ENCODE measurements around the gene ARID1B. TPM values are rescaled to one million over a fixed set of nuclear protein-coding genes. Genes with fewer than 3 reads are reported as not detected.

The ARID1B gene
- total RNA-seq, 5 donors from 2014 or later (not counting 1 experiment from before 2014, with no cell fraction given): 103 to 161 (median 108) TPM

- ATAC-seq (replicated peaks in 1 of 4) (peak in 2 of 4 experiments; percentile 34 to 43), DNase-seq (no peak)
- CTCF ChIA-PET: no interaction called here
- peaks cover 4 to 18% of the 10 kb centered on the region in 2 experiments for H3K4me1 ChIP-seq (ENCODE audit: control insufficient read depth in 1 of 2, extremely low read depth in 1 of 2, insufficient read depth in 2 of 2, low read length in 2 of 2)
- H3K9me3 ChIP-seq: no peaks in the 10 kb centered on the region
- Mint-ChIP-seq H3K27ac (no peak overlapping the region), H3K4me3 (peak overlapping the region in 1 of 3 donors; percentile 41), H3K27me3 (no peaks in the 10 kb centered on the region), H3K4me1 (peaks cover 82 to 89% (median 82%) of the 10 kb centered on the region in 3 donors), H3K36me3 (peaks cover 15% of the 10 kb centered on the region), H3K9me3 (no peaks in the 10 kb centered on the region)
- WGBS (ENCODE audit: insufficient coverage): 78% methylated on average over 1 of the region's 2 CpGs
- no peak overlapping the region for H3K27ac ChIP-seq (ENCODE audit: low read length)
- H3K36me3 ChIP-seq (ENCODE audit: control insufficient read depth in 2 of 2, extremely low read depth in 1 of 2, insufficient read depth in 1 of 2, low read length in 1 of 2): peaks cover 5 to 7% of the 10 kb centered on the region in 2 donors
- POLR2A ChIA-PET: no interaction called here
- no peak overlapping the region for H3K4me3 ChIP-seq (ENCODE audit: control insufficient read depth in 1 of 2, extremely low read depth in 1 of 2, low read length in 1 of 2)
- no peaks in the 10 kb centered on the region for H3K27me3 ChIP-seq (replicated peaks in 1 of 2; ENCODE audit: control insufficient read depth in 2 of 2, extremely low read depth in 1 of 2, insufficient read depth in 2 of 2, low read length in 1 of 2)
Observed at GRCh38 chr6:156840606-156841005, 63.4 kb downstream of the ARID1B start.

GRCh38 chr6:156841508-156841907 lies 64.3 kb downstream of the ARID1B start:
- ChIA-PET CTCF (no interaction called here), POLR2A (no interaction called here)
- peaks cover 11% of the 10 kb centered on the region for H3K36me3 Mint-ChIP-seq
- no peaks in the 10 kb centered on the region for H3K9me3 Mint-ChIP-seq
- WGBS (ENCODE audit: insufficient coverage): no CpG with 5 or more reads among the region's 3 CpGs
- Histone ChIP-seq H3K27me3 (replicated peaks in 1 of 2; ENCODE audit: control insufficient read depth in 2 of 2, extremely low read depth in 1 of 2, insufficient read depth in 2 of 2, low read length in 1 of 2) (no peaks in the 10 kb centered on the region), H3K27ac (ENCODE audit: low read length) (no peak overlapping the region), H3K4me3 (ENCODE audit: control insufficient read depth in 1 of 2, extremely low read depth in 1 of 2, low read length in 1 of 2) (no peak overlapping the region), H3K36me3 (ENCODE audit: control insufficient read depth in 2 of 2, extremely low read depth in 1 of 2, insufficient read depth in 1 of 2, low read length in 1 of 2) (peaks cover under 1 to 2% of the 10 kb centered on the region in 2 donors), H3K4me1 (ENCODE audit: control insufficient read depth in 1 of 2, extremely low read depth in 1 of 2, insufficient read depth in 2 of 2, low read length in 2 of 2) (peaks cover 4 to 21% of the 10 kb centered on the region in 2 experiments), H3K9me3 (no peaks in the 10 kb centered on the region)
- no peak for DNase-seq
- H3K27ac Mint-ChIP-seq: no peak overlapping the region
- H3K27me3 Mint-ChIP-seq: no peaks in the 10 kb centered on the region
- no peak overlapping the region for H3K4me3 Mint-ChIP-seq
- ATAC-seq (replicated peaks in 1 of 4): no peak
- peaks cover 80 to 87% (median 80%) of the 10 kb centered on the region in 3 donors for H3K4me1 Mint-ChIP-seq

- ChIA-PET CTCF (interaction anchor here in 1 of 2 donors (0.6 kb wide), 1 partner anchor 86 kb away, joined by 3 read pairs; no protein-coding TSS in a partner anchor), POLR2A (no interaction called here)
- Histone ChIP-seq H3K4me3 (ENCODE audit: control insufficient read depth in 1 of 2, extremely low read depth in 1 of 2, low read length in 1 of 2) (no peak overlapping the region), H3K36me3 (ENCODE audit: control insufficient read depth in 2 of 2, extremely low read depth in 1 of 2, insufficient read depth in 1 of 2, low read length in 1 of 2) (peaks cover 0 to 2% of the 10 kb centered on the region in 2 donors), H3K9me3 (no peaks in the 10 kb centered on the region), H3K27me3 (replicated peaks in 1 of 2; ENCODE audit: control insufficient read depth in 2 of 2, extremely low read depth in 1 of 2, insufficient read depth in 2 of 2, low read length in 1 of 2) (no peaks in the 10 kb centered on the region), H3K27ac (ENCODE audit: low read length) (no peak overlapping the region), H3K4me1 (ENCODE audit: control insufficient read depth in 1 of 2, extremely low read depth in 1 of 2, insufficient read depth in 2 of 2, low read length in 2 of 2) (peaks cover 4 to 27% of the 10 kb centered on the region in 2 experiments)
- Mint-ChIP-seq H3K9me3 (no peaks in the 10 kb centered on the region), H3K4me1 (peaks cover 86 to 89% (median 88%) of the 10 kb centered on the region in 3 donors), H3K27me3 (no peaks in the 10 kb centered on the region), H3K27ac (no peak overlapping the region), H3K4me3 (no peak overlapping the region), H3K36me3 (peaks cover 11% of the 10 kb centered on the region)
- ATAC-seq (replicated peaks in 1 of 4): peak in 1 of 4 experiments; percentile 52
- DNase-seq: no peak
- WGBS (ENCODE audit: insufficient coverage): no CpG with 5 or more reads among the region's 3 CpGs
Observed at GRCh38 chr6:156842598-156843250, 65.5 kb downstream of the ARID1B start.

GRCh38 chr6:156844089-156844488 lies 66.9 kb downstream of the ARID1B start:
- Histone ChIP-seq H3K36me3 (ENCODE audit: control insufficient read depth in 2 of 2, extremely low read depth in 1 of 2, insufficient read depth in 1 of 2, low read length in 1 of 2) (peaks cover 0 to 2% of the 10 kb centered on the region in 2 donors), H3K9me3 (no peaks in the 10 kb centered on the region), H3K27ac (ENCODE audit: low read length) (no peak overlapping the region), H3K4me1 (ENCODE audit: control insufficient read depth in 1 of 2, extremely low read depth in 1 of 2, insufficient read depth in 2 of 2, low read length in 2 of 2) (peaks cover 4 to 27% of the 10 kb centered on the region in 2 experiments), H3K27me3 (replicated peaks in 1 of 2; ENCODE audit: control insufficient read depth in 2 of 2, extremely low read depth in 1 of 2, insufficient read depth in 2 of 2, low read length in 1 of 2) (no peaks in the 10 kb centered on the region), H3K4me3 (ENCODE audit: control insufficient read depth in 1 of 2, extremely low read depth in 1 of 2, low read length in 1 of 2) (no peak overlapping the region)
- Mint-ChIP-seq H3K36me3 (peaks cover 11% of the 10 kb centered on the region), H3K9me3 (no peaks in the 10 kb centered on the region), H3K27me3 (no peaks in the 10 kb centered on the region), H3K27ac (no peak overlapping the region), H3K4me3 (peak overlapping the region in 1 of 3 donors; percentile 15), H3K4me1 (peaks cover 94 to 98% (median 94%) of the 10 kb centered on the region in 3 donors)
- DNase-seq (no peak), ATAC-seq (replicated peaks in 1 of 4) (no peak)
- no CpG with 5 or more reads among the region's 3 CpGs for WGBS (ENCODE audit: insufficient coverage)
- ChIA-PET CTCF (interaction anchor here in 1 of 2 donors (0.6 kb wide), 1 partner anchor 98 kb away, joined by 3 read pairs; no protein-coding TSS in a partner anchor), POLR2A (no interaction called here)

GRCh38 chr6:156845454-156846155 lies 68.4 kb downstream of the ARID1B start:
- ChIA-PET POLR2A (no interaction called here), CTCF (no interaction called here)
- no peaks in the 10 kb centered on the region for H3K27me3 Mint-ChIP-seq
- peaks cover 4 to 20% of the 10 kb centered on the region in 2 experiments for H3K4me1 ChIP-seq (ENCODE audit: control insufficient read depth in 1 of 2, extremely low read depth in 1 of 2, insufficient read depth in 2 of 2, low read length in 2 of 2)
- H3K4me3 Mint-ChIP-seq: peak overlapping the region in 2 of 3 donors; percentile 1 to 46
- DNase-seq (no peak), ATAC-seq (replicated peaks in 1 of 4) (no peak)
- no peaks in the 10 kb centered on the region for H3K27me3 ChIP-seq (replicated peaks in 1 of 2; ENCODE audit: control insufficient read depth in 2 of 2, extremely low read depth in 1 of 2, insufficient read depth in 2 of 2, low read length in 1 of 2)
- peaks cover 5% of the 10 kb centered on the region for H3K36me3 Mint-ChIP-seq
- no CpG with 5 or more reads among the region's 6 CpGs for WGBS (ENCODE audit: insufficient coverage)
- H3K9me3 Mint-ChIP-seq: no peaks in the 10 kb centered on the region
- H3K9me3 ChIP-seq: no peaks in the 10 kb centered on the region
- no peak overlapping the region for H3K4me3 ChIP-seq (ENCODE audit: control insufficient read depth in 1 of 2, extremely low read depth in 1 of 2, low read length in 1 of 2)
- no peak overlapping the region for H3K27ac ChIP-seq (ENCODE audit: low read length)
- peaks cover 95 to 98% (median 96%) of the 10 kb centered on the region in 3 donors for H3K4me1 Mint-ChIP-seq
- H3K27ac Mint-ChIP-seq: peak overlapping the region; percentile 48 to 63
- peaks cover 0 to 2% of the 10 kb centered on the region in 2 donors for H3K36me3 ChIP-seq (ENCODE audit: control insufficient read depth in 2 of 2, extremely low read depth in 1 of 2, insufficient read depth in 1 of 2, low read length in 1 of 2)

GRCh38 chr6:156846845-156847599 lies 69.8 kb downstream of the ARID1B start:
- peaks cover 0 to 2% of the 10 kb centered on the region in 2 donors for H3K36me3 ChIP-seq (ENCODE audit: control insufficient read depth in 2 of 2, extremely low read depth in 1 of 2, insufficient read depth in 1 of 2, low read length in 1 of 2)
- CTCF ChIA-PET: no interaction called here
- Mint-ChIP-seq H3K36me3 (peaks cover 5% of the 10 kb centered on the region), H3K4me1 (peaks cover 95 to 98% (median 96%) of the 10 kb centered on the region in 3 donors), H3K27me3 (no peaks in the 10 kb centered on the region), H3K27ac (peak overlapping the region; percentile 19 to 46), H3K9me3 (no peaks in the 10 kb centered on the region), H3K4me3 (peak overlapping the region in 1 of 3 donors; percentile 49)
- ATAC-seq (replicated peaks in 1 of 4) (no peak), DNase-seq (no peak)
- H3K27me3 ChIP-seq (replicated peaks in 1 of 2; ENCODE audit: control insufficient read depth in 2 of 2, extremely low read depth in 1 of 2, insufficient read depth in 2 of 2, low read length in 1 of 2): no peaks in the 10 kb centered on the region
- H3K4me3 ChIP-seq (ENCODE audit: control insufficient read depth in 1 of 2, extremely low read depth in 1 of 2, low read length in 1 of 2): no peak overlapping the region
- peaks cover 10 to 21% of the 10 kb centered on the region in 2 experiments for H3K4me1 ChIP-seq (ENCODE audit: control insufficient read depth in 1 of 2, extremely low read depth in 1 of 2, insufficient read depth in 2 of 2, low read length in 2 of 2)
- no peaks in the 10 kb centered on the region for H3K9me3 ChIP-seq
- whole genome bisulfite sequencing (ENCODE audit: insufficient coverage): 97% methylated on average over 6 of the region's 6 CpGs
- POLR2A ChIA-PET: interaction anchor here in 1 of 2 donors (0.5 to 0.7 kb wide), 2 partner anchors 182 to 474 kb away, joined by 3 read pairs; no protein-coding TSS in a partner anchor
- no peak overlapping the region for H3K27ac ChIP-seq (ENCODE audit: low read length)

Measured in T-cell (primary cell).